ENCODE data around the gene SAA1. TPM values are rescaled to one million over a fixed set of nuclear protein-coding genes. Genes with fewer than 3 reads are reported as not detected.

SAA1 gene
- total RNA-seq, 1 experiment from 2014 or later = 7.9 TPM

- Histone ChIP-seq H3K27me3 (ENCODE audit: control insufficient read depth, insufficient read depth, low read length) (no peaks in the 10 kb centered on the region), H3K27ac (ENCODE audit: low read length) (no peak overlapping the region), H3K36me3 (ENCODE audit: control insufficient read depth, insufficient read depth, low read length) (peaks cover 11% of the 10 kb centered on the region; the same call in 1 of the 2 replicates), H3K9me3 (ENCODE audit: control insufficient read depth, insufficient read depth, low read depth, low read length) (no peaks in the 10 kb centered on the region), H3K4me3 (ENCODE audit: low read depth in 2 of 2, low read length in 2 of 2) (no peak overlapping the region), H3K4me1 (ENCODE audit: control insufficient read depth, insufficient read depth, low read length) (no peaks in the 10 kb centered on the region; the same call in 1 of the 2 replicates)
- ChIA-PET CTCF (no interaction called here), POLR2A (interaction anchor here (0.5 kb wide), 1 partner anchor 223 kb away, joined by 5 read pairs; no protein-coding TSS in a partner anchor)
- intact Hi-C loops (cut with micrococcal nuclease; ENCODE audit: unreplicated experiment) (no loop called here), in situ Hi-C loops (cut with HindIII; ENCODE audit: low pct_unique_long_range_greater_than_20kb, low sequenced_read_pairs) (no loop called here)
- ATAC-seq = 0 out of 2 replicates have a peak, but pooled peaks have one; percentile 60
- DNase-seq (ENCODE audit: low read depth, low spot score) = no peak
- no TSS peak for BruUV-seq (replicated peaks)
- TF ChIP-seq TCF7L2 (IDR thresholded peaks at IDR 0.05; ENCODE audit: low read depth, low read length) (no peak), POLR2AphosphoS5 (IDR thresholded peaks at IDR 0.05; ENCODE audit: low read depth, low read length) (no peak), CTCF (IDR thresholded peaks at IDR 0.05) (no peak), SIN3A (IDR thresholded peaks at IDR 0.05; ENCODE audit: borderline replicate concordance, insufficient read depth, low read depth, low read length) (no peak), REST (IDR thresholded peaks at IDR 0.05; ENCODE audit: insufficient read depth in 1 of 2, low read depth in 2 of 2, low read length in 1 of 2) (no peak)
Observed at GRCh38 chr11:18313965-18314763, 48.1 kb downstream of the SAA1 start.

GRCh38 chr11:18314784-18315523 is 48.9 kb downstream of the SAA1 start:
- BruUV-seq (replicated peaks) = no TSS peak
- in situ Hi-C loops (cut with HindIII; ENCODE audit: low pct_unique_long_range_greater_than_20kb, low sequenced_read_pairs) (no loop called here), intact Hi-C loops (cut with micrococcal nuclease; ENCODE audit: unreplicated experiment) (no loop called here)
- CTCF ChIA-PET = interaction anchor here (0.6 kb wide), 1 partner anchor 200 kb away, joined by 4 read pairs; no protein-coding TSS in a partner anchor
- no peaks in the 10 kb centered on the region for H3K27me3 ChIP-seq (ENCODE audit: control insufficient read depth, insufficient read depth, low read length)
- DNase-seq (ENCODE audit: low read depth, low spot score) (no peak), ATAC-seq (no peak)
- no peak overlapping the region for H3K27ac ChIP-seq (ENCODE audit: low read length)
- H3K9me3 ChIP-seq (ENCODE audit: control insufficient read depth, insufficient read depth, low read depth, low read length) = no peaks in the 10 kb centered on the region
- H3K36me3 ChIP-seq (ENCODE audit: control insufficient read depth, insufficient read depth, low read length) = peaks cover 6% of the 10 kb centered on the region; the same call in 1 of the 2 replicates
- POLR2A ChIA-PET = interaction anchor here (0.5 kb wide), 1 partner anchor 222 kb away, joined by 5 read pairs; no protein-coding TSS in a partner anchor
- peaks cover 6% of the 10 kb centered on the region; the same call in 1 of the 2 replicates for H3K4me1 ChIP-seq (ENCODE audit: control insufficient read depth, insufficient read depth, low read length)
- no peak overlapping the region for H3K4me3 ChIP-seq (ENCODE audit: low read depth in 2 of 2, low read length in 2 of 2)
- TF ChIP-seq TCF7L2 (IDR thresholded peaks at IDR 0.05; ENCODE audit: low read depth, low read length) (no peak), SIN3A (IDR thresholded peaks at IDR 0.05; ENCODE audit: borderline replicate concordance, insufficient read depth, low read depth, low read length) (no peak), CTCF (IDR thresholded peaks at IDR 0.05) (no peak), REST (IDR thresholded peaks at IDR 0.05; ENCODE audit: insufficient read depth in 1 of 2, low read depth in 2 of 2, low read length in 1 of 2) (no peak), POLR2AphosphoS5 (IDR thresholded peaks at IDR 0.05; ENCODE audit: low read depth, low read length) (no peak)
